Gastroesophageal sphincter (tissue), 4 donors: ENCODE results near the gene MPND. TPM values are rescaled to one million over a fixed set of nuclear protein-coding genes. Genes with fewer than 3 reads are reported as not detected.

ENCODE experiments used
- ATAC-seq: fragments of 150-250 bp; one replicate; pipeline ENCODE4 v1.9.1; 2016; ENCODE audit warnings: mild to moderate bottlenecking, moderate library complexity
- H3K27ac ChIP-seq, 4 donors: fragments of 200-600 bp; sonication (generic) in 3 of 4; 1 replicate in 3 of 4; 2 replicates in 1 of 4; pipeline ENCODE4 v1.5.1; 2016 to 2019
- H3K27me3 ChIP-seq: fragments of 200-600 bp; sonication (generic); one replicate; pipeline ENCODE4 v1.5.1; 2019
- H3K36me3 ChIP-seq, 2 donors: fragments of 200-600 bp; sonication (generic); one replicate each; pipeline ENCODE4 v1.5.1; 2019; ENCODE audit warnings: control low read depth in 1 of 2
- H3K4me1 ChIP-seq, 3 donors: fragments of 200-600 bp; sonication (generic); 1 replicate in 2 of 3; 2 replicates in 1 of 3; pipeline ENCODE4 v1.5.1; 2016 to 2019; ENCODE audit warnings: control low read depth in 2 of 3
- H3K4me3 ChIP-seq, 2 donors: fragments of 200-600 bp; sonication (generic); one replicate each; pipeline ENCODE4 v1.5.1; 2019; ENCODE audit warnings: mild to moderate bottlenecking in 1 of 2, moderate library complexity in 1 of 2
- H3K9me3 ChIP-seq, 3 donors: fragments of 200-600 bp; sonication (generic); one replicate each; pipeline ENCODE4 v1.5.1; 2017 to 2019; ENCODE audit warnings: control low read depth in 2 of 3
- CTCF ChIP-seq, 4 experiments: fragments of 200-600 bp in 2 of 4; fragments of 450-650 bp in 2 of 4; sonication (generic) in 1 of 4; IDR thresholded peaks; one replicate each; pipeline ENCODE4 v1.5.1; 2017 to 2019; ENCODE audit warnings: antibody characterized with exemption in 4 of 4, mild to moderate bottlenecking in 2 of 4, moderate library complexity in 2 of 4
- EP300 ChIP-seq: sonication (generic); formaldehyde crosslinking; IDR thresholded peaks from one replicate; pipeline ENCODE4 v1.6.1; 2017; ENCODE audit warnings: antibody characterized with exemption, mild to moderate bottlenecking
- POLR2A ChIP-seq, 2 donors: fragments of 450-650 bp; IDR thresholded peaks; one replicate each; pipeline ENCODE4 v1.6.1; 2017; ENCODE audit warnings: antibody characterized with exemption in 2 of 2, mild to moderate bottlenecking in 2 of 2, moderate library complexity in 1 of 2
- POLR2AphosphoS5 ChIP-seq: sonication (generic); formaldehyde crosslinking; IDR thresholded peaks from one replicate; pipeline ENCODE4 v1.6.1; 2017; ENCODE audit warnings: antibody characterized with exemption
- WGBS, 2 donors: methylation state at CpG; one replicate each; pipeline ENCODE4 v1.1.5; 2018; ENCODE audit warnings: low coverage in 1 of 2; 5-methylcytosine and 5-hydroxymethylcytosine counted together
- total RNA-seq, 4 donors: library from RNA; depleted of rRNA; stranded (reverse); fragments of >200 nt; gene quantifications; one replicate each; pipeline ENCODE4 v1.1.0, GENCODE V29; 2016

MPND gene
- total RNA-seq, 4 donors from 2014 or later, result 4.7 to 7.5 (median 6.0) TPM

- WGBS, 2 donors, result 30% methylated on average over 3 of the region's 9 CpGs; no CpG with 5 or more reads in 1 of the 2 donors
- Histone ChIP-seq H3K36me3 (peaks cover 0 to 14% of the 10 kb centered on the region in 2 donors), H3K27ac (peak overlapping the region; percentile 19 to 92 (median 86)), H3K9me3 (no peaks in the 10 kb centered on the region), H3K27me3 (no peaks in the 10 kb centered on the region), H3K4me1 (peaks cover 10 to 97% (median 69%) of the 10 kb centered on the region in 3 donors), H3K4me3 (peak overlapping the region in 1 of 2 donors; percentile 12)
- TF ChIP-seq CTCF (IDR thresholded peaks at IDR 0.05) (no peak), POLR2AphosphoS5 (no peak), POLR2A (IDR thresholded peaks at IDR 0.05) (no peak), EP300 (no peak)
- ATAC-seq, result no peak
These were observed 47.9 kb downstream of the MPND start for GRCh38 chr19:4391306-4391693.

- Histone ChIP-seq H3K4me3 (peak overlapping the region in 1 of 2 donors; percentile 12), H3K36me3 (peaks cover 0 to 14% of the 10 kb centered on the region in 2 donors), H3K9me3 (no peaks in the 10 kb centered on the region), H3K4me1 (peaks cover 10 to 98% (median 72%) of the 10 kb centered on the region in 3 donors), H3K27me3 (no peaks in the 10 kb centered on the region), H3K27ac (peak overlapping the region; percentile 19 to 92 (median 86))
- TF ChIP-seq POLR2A (IDR thresholded peaks at IDR 0.05) (no peak), POLR2AphosphoS5 (peak; percentile 86)
- WGBS, 2 donors, result 7 to 13% methylated on average over 6 to 8 of the region's 20 CpGs
- ATAC-seq, result peak; percentile 50
These were observed 48.5 kb downstream of the MPND start for GRCh38 chr19:4391701-4392483.

- H3K27me3 ChIP-seq, result no peaks in the 10 kb centered on the region
- 17 to 32% methylated on average over 2 to 6 of the region's 8 CpGs for WGBS, 2 donors
- peak overlapping the region in 3 of 4 donors; percentile 76 to 87 (median 85) for H3K27ac ChIP-seq
- ATAC-seq, result peak; percentile 55
- H3K4me1 ChIP-seq, result peaks cover 11 to 99% (median 74%) of the 10 kb centered on the region in 3 donors
- peaks cover 0 to 10% of the 10 kb centered on the region in 2 donors for H3K36me3 ChIP-seq
- no peaks in the 10 kb centered on the region for H3K9me3 ChIP-seq
- no peak for TF ChIP-seq CTCF (IDR thresholded peaks at IDR 0.05)
- TF ChIP-seq EP300, result no peak
- TF ChIP-seq POLR2AphosphoS5, result no peak
- no peak for TF ChIP-seq POLR2A (IDR thresholded peaks at IDR 0.05)
- no peak overlapping the region for H3K4me3 ChIP-seq
These were observed 50.7 kb downstream of the MPND start for GRCh38 chr19:4393947-4394590.

GRCh38 chr19:4396949-4397783 lies 53.8 kb downstream of the MPND start:
- Histone ChIP-seq H3K4me3 (no peak overlapping the region), H3K27ac (peak overlapping the region in 3 of 4 donors; percentile 44 to 68 (median 55)), H3K4me1 (peaks cover 3 to 90% (median 46%) of the 10 kb centered on the region in 3 donors), H3K9me3 (no peaks in the 10 kb centered on the region), H3K27me3 (no peaks in the 10 kb centered on the region), H3K36me3 (peaks cover 0 to 10% of the 10 kb centered on the region in 2 donors)
- 44 to 48% methylated on average over 10 to 11 of the region's 15 CpGs for WGBS, 2 donors
- no peak for ATAC-seq
- TF ChIP-seq POLR2A (IDR thresholded peaks at IDR 0.05) (no peak), CTCF (IDR thresholded peaks at IDR 0.05) (no peak), POLR2AphosphoS5 (no peak), EP300 (no peak)

GRCh38 chr19:4399812-4400134 lies 56.4 kb downstream of the MPND start:
- no peak for TF ChIP-seq CTCF (IDR thresholded peaks at IDR 0.05)
- H3K4me1 ChIP-seq, result peaks cover 3 to 77% (median 35%) of the 10 kb centered on the region in 3 donors
- WGBS, 2 donors, result 0 to 3% methylated on average over 4 to 8 of the region's 12 CpGs
- no peaks in the 10 kb centered on the region for H3K27me3 ChIP-seq
- peak overlapping the region; percentile 96 to 99 (median 98) for H3K27ac ChIP-seq
- no peak for ATAC-seq
- peaks cover 0 to 10% of the 10 kb centered on the region in 2 donors for H3K36me3 ChIP-seq
- no peaks in the 10 kb centered on the region for H3K9me3 ChIP-seq
- peak overlapping the region; percentile 84 to 97 for H3K4me3 ChIP-seq
